ENCODE measurements around the gene EIF4G1.

Gene EIF4G1

DNA sequence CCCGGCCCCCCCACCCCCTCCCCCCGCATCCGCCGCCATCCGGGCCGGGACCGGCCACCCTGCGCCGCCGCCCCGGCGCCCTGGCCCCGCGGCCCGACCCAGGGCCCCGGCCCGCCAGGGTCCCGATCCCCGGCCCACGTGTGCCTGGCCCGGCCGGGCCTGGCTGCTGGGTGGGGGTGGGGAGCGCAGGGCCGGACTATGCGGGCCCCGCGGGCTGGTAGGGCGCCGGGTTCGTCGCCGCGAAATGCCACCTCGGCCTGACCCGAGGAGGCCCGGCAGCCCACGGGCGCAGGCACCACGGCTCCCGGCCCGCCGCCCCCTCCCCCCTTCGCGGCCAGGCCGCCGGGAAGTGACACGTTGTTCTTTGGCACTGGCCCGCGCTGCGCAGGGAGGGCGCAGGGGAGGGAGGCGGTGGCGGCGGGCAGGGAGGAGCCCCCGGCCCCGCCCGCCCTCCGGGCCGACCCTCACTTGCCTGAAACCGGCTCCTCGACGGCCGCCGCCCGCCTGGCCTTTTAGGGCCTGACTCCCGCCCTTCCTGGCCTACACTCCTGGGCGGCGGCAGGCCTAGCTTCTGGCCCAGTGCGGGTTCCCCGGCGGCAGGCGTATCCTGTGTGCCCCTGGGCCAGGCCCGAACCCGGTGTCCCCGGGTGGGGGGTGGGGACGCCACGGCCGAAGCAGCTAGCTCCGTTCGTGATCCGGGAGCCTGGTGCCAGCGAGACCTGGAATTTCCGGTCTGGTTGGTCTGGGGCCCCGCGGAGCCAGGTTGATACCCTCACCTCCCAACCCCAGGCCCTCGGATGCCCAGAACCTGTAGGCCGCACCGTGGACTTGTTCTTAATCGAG, 515 bp downstream of the EIF4G1 start:
- H3K27ac Mint-ChIP-seq, result peak overlapping the region; percentile 77 to 93
- DNase-seq (peak; percentile 68 to 74 (median 73)), ATAC-seq (replicated peaks) (peak; percentile 71)
- peaks cover 46% of the 10 kb centered on the region for H3K36me3 Mint-ChIP-seq (ENCODE audit: insufficient read depth)
- no peaks in the 10 kb centered on the region for H3K9me3 Mint-ChIP-seq
- peaks cover 31 to 38% of the 10 kb centered on the region in 2 donors for H3K4me1 Mint-ChIP-seq (ENCODE audit: low read depth in 2 of 2)
- no peaks in the 10 kb centered on the region for H3K27me3 Mint-ChIP-seq
- H3K4me3 Mint-ChIP-seq, result peak overlapping the region; percentile 75 to 81

DNA sequence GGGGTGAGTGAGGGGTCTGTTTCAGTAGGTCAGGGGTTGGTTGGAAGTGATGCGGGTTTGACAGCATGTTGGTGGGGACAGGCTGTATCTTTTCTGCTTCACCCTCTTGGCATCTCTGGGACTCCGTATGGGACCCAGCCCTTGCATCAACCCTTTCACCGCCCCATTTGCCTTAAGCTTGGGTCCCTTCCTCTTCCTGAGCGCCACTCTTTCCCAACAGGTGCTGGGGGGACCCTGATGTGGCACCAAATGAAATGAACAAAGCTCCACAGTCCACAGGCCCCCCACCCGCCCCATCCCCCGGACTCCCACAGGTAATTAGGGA, 1.1 kb downstream of the EIF4G1 start:
- H3K4me1 Mint-ChIP-seq (ENCODE audit: low read depth in 2 of 2), result peaks cover 31 to 38% of the 10 kb centered on the region in 2 donors
- no peak for ATAC-seq (replicated peaks)
- H3K36me3 Mint-ChIP-seq (ENCODE audit: insufficient read depth), result peaks cover 45% of the 10 kb centered on the region
- peak overlapping the region; percentile 63 to 71 for H3K4me3 Mint-ChIP-seq
- no peak for DNase-seq
- peak overlapping the region; percentile 77 to 93 for H3K27ac Mint-ChIP-seq
- H3K9me3 Mint-ChIP-seq, result no peaks in the 10 kb centered on the region
- no peaks in the 10 kb centered on the region for H3K27me3 Mint-ChIP-seq

DNA sequence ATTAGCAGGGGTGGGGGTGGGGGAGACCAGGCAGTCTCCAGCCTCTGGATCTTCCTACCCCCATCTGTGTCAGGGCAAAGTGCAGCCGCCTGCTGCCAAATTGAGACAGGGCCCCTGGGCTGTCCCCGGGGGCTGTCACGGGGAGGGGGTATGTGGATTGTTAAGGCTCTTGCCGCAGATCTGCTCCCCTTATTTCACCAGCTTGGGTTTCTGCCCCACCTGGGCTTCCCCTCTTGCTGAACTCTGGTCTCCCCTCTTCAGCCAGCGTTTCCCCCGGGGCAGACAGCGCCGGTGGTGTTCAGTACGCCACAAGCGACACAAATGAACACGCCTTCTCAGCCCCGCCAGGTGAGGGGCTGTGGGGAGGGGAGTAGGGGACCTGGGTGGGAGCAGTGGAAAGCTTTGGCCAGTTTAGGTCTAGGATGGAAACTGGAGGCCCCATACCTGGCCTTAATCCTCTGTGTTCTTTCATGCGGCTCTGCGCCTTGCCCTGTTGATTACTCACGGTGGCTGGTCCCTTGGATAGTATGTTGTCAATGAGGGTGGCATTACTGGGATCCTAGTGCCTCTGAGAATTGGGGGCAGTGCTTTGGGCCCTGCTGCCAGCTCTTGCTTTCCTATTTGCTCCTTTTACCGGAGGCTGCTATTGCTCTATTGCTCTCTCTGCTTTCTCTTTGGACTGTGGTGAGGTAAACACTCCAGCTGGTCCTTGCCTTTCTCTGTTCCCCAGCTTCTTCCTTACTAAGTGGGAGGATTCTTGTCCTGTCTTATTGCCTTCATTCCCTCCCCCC, 1.7 kb downstream of the EIF4G1 start:
- H3K36me3 Mint-ChIP-seq (ENCODE audit: insufficient read depth), result peaks cover 50% of the 10 kb centered on the region
- peaks cover 31 to 38% of the 10 kb centered on the region in 2 donors for H3K4me1 Mint-ChIP-seq (ENCODE audit: low read depth in 2 of 2)
- H3K9me3 Mint-ChIP-seq, result no peaks in the 10 kb centered on the region
- no peak for ATAC-seq (replicated peaks)
- peak in 1 of 3 experiments; percentile 23 for DNase-seq
- peak overlapping the region; percentile 77 to 93 for H3K27ac Mint-ChIP-seq
- no peaks in the 10 kb centered on the region for H3K27me3 Mint-ChIP-seq
- H3K4me3 Mint-ChIP-seq, result peak overlapping the region; percentile 63 to 71

DNA sequence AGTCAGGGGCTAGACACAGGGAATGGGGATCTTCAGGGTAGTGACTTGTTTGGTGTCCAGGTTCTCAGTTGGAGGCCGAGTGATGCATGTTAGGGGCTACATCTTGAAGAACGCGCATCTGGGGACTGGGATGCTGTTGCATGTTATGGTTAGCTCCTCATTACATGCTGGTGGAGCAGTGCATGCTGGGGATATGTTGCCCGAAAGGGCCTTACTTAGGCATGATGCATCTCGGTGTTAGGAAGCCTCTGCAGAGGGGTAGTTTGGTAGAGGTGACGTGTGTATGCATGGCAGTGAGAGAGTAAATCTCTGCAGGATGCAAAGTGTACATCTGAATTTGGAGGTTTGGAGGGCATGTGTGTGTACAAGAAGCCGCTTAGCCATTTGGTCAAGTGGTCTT, 2.4 kb downstream of the EIF4G1 start:
- Mint-ChIP-seq H3K4me3 (peak overlapping the region; percentile 63 to 71), H3K36me3 (ENCODE audit: insufficient read depth) (peaks cover 56% of the 10 kb centered on the region), H3K4me1 (ENCODE audit: low read depth in 2 of 2) (peaks cover 34 to 38% of the 10 kb centered on the region in 2 donors), H3K27ac (peak overlapping the region; percentile 77 to 93), H3K9me3 (no peaks in the 10 kb centered on the region), H3K27me3 (no peaks in the 10 kb centered on the region)
- no peak for ATAC-seq (replicated peaks)
- no peak for DNase-seq

DNA sequence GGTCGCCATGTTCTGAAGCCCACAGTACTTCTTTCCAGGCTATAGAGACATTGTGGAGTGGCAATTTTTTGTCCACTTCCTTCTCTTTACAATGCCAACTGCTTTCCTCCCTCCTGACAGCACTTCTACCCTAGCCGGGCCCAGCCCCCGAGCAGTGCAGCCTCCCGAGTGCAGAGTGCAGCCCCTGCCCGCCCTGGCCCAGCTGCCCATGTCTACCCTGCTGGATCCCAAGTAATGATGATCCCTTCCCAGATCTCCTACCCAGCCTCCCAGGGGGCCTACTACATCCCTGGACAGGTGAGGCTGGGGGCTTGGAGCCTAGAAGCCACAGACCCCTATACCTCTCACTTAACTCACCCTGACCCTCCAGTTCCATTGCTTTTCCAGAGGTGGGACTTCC, 2.8 kb downstream of the EIF4G1 start:
- peaks cover 34 to 38% of the 10 kb centered on the region in 2 donors for H3K4me1 Mint-ChIP-seq (ENCODE audit: low read depth in 2 of 2)
- H3K27ac Mint-ChIP-seq, result peak overlapping the region; percentile 20 to 93
- no peaks in the 10 kb centered on the region for H3K27me3 Mint-ChIP-seq
- no peaks in the 10 kb centered on the region for H3K9me3 Mint-ChIP-seq
- peak overlapping the region in 1 of 2 donors; percentile 71 for H3K4me3 Mint-ChIP-seq
- ATAC-seq (replicated peaks) (no peak), DNase-seq (no peak)
- peaks cover 60% of the 10 kb centered on the region for H3K36me3 Mint-ChIP-seq (ENCODE audit: insufficient read depth)

DNA sequence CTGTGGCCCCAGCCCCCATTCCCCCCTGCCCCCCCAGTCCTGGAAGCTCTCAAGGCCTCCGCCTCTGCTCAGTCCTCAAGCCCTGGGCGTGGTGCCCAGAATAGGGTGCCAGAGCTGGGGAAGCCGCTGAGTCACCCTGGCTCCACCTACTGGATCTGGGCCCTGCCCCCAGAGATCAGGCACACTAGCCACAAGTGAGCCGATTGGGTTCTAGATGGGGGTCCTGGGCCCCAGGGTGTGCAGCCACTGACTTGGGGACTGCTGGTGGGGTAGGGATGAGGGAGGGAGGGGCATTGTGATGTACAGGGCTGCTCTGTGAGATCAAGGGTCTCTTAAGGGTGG, 5.7 kb downstream of the EIF4G1 start:
- no peak for DNase-seq
- Mint-ChIP-seq H3K4me3 (no peak overlapping the region), H3K27ac (no peak overlapping the region), H3K4me1 (ENCODE audit: low read depth in 2 of 2) (peaks cover 36 to 37% of the 10 kb centered on the region in 2 donors), H3K36me3 (ENCODE audit: insufficient read depth) (peaks cover 74% of the 10 kb centered on the region), H3K9me3 (no peaks in the 10 kb centered on the region), H3K27me3 (no peaks in the 10 kb centered on the region)
- no peak for ATAC-seq (replicated peaks)

DNA sequence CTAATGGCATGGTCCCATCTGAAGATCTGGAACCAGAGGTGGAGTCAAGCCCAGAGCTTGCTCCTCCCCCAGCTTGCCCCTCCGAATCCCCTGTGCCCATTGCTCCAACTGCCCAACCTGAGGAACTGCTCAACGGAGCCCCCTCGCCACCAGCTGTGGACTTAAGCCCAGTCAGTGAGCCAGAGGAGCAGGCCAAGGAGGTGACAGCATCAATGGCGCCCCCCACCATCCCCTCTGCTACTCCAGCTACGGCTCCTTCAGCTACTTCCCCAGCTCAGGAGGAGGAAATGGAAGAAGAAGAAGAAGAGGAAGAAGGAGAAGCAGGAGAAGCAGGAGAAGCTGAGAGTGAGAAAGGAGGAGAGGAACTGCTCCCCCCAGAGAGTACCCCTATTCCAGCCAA, 7.3 kb downstream of the EIF4G1 start:
- peak overlapping the region in 1 of 2 donors; percentile 57 for H3K27ac Mint-ChIP-seq
- peaks cover 75% of the 10 kb centered on the region for H3K36me3 Mint-ChIP-seq (ENCODE audit: insufficient read depth)
- no peak for DNase-seq
- ATAC-seq (replicated peaks), result no peak
- H3K27me3 Mint-ChIP-seq, result no peaks in the 10 kb centered on the region
- no peak overlapping the region for H3K4me3 Mint-ChIP-seq
- H3K9me3 Mint-ChIP-seq, result no peaks in the 10 kb centered on the region
- H3K4me1 Mint-ChIP-seq (ENCODE audit: low read depth in 2 of 2), result peaks cover 25 to 28% of the 10 kb centered on the region in 2 donors

DNA sequence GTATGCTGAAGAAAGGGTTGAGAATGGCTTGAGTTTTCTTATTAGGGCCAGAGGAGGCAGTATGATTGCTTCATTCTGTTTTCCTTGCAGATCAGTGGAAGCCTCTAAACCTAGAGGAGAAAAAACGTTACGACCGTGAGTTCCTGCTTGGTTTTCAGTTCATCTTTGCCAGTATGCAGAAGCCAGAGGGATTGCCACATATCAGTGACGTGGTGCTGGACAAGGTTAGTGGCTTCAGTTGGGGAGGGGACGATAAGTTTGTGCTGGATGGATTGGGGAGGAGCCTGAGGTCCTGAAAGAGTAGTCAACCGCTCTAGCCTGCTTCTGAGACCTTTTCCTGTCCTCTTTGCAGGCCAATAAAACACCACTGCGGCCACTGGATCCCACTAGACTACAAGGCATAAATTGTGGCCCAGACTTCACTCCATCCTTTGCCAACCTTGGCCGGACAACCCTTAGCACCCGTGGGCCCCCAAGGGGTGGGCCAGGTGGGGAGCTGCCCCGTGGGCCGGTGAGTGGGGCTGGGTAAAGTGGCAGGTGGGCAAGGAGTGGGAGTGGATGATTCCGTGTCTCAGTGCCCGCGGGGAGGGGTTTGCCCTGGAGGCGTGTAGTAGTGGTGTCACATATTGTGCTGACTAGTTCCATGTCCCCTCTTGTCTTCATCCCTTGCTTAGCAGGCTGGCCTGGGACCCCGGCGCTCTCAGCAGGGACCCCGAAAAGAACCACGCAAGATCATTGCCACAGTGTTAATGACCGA, 8.5 kb downstream of the EIF4G1 start:
- peak overlapping the region in 1 of 2 donors; percentile 8 for H3K27ac Mint-ChIP-seq
- peaks cover 14 to 16% of the 10 kb centered on the region in 2 donors for H3K4me1 Mint-ChIP-seq (ENCODE audit: low read depth in 2 of 2)
- ATAC-seq (replicated peaks) (no peak), DNase-seq (no peak)
- no peaks in the 10 kb centered on the region for H3K9me3 Mint-ChIP-seq
- no peaks in the 10 kb centered on the region for H3K27me3 Mint-ChIP-seq
- no peak overlapping the region for H3K4me3 Mint-ChIP-seq
- H3K36me3 Mint-ChIP-seq (ENCODE audit: insufficient read depth), result peaks cover 81% of the 10 kb centered on the region

DNA sequence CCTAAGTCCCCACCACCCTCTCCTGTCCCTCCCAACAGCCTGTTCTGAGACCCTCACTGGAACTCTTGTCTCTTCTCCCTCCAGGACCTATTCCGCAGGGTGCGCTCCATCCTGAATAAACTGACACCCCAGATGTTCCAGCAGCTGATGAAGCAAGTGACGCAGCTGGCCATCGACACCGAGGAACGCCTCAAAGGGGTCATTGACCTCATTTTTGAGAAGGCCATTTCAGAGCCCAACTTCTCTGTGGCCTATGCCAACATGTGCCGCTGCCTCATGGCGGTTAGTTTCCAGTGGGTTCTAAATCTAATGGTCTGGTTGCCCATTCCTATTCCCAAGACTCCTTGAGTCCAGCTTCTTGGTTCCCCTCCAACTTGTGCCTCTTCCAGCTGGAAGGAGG, 9.3 kb downstream of the EIF4G1 start:
- Mint-ChIP-seq H3K36me3 (ENCODE audit: insufficient read depth) (peaks cover 86% of the 10 kb centered on the region), H3K9me3 (no peaks in the 10 kb centered on the region), H3K4me1 (ENCODE audit: low read depth in 2 of 2) (peaks cover 12 to 16% of the 10 kb centered on the region in 2 donors), H3K4me3 (no peak overlapping the region), H3K27me3 (no peaks in the 10 kb centered on the region), H3K27ac (peak overlapping the region; percentile 8 to 49)
- no peak for ATAC-seq (replicated peaks)
- no peak for DNase-seq

DNA sequence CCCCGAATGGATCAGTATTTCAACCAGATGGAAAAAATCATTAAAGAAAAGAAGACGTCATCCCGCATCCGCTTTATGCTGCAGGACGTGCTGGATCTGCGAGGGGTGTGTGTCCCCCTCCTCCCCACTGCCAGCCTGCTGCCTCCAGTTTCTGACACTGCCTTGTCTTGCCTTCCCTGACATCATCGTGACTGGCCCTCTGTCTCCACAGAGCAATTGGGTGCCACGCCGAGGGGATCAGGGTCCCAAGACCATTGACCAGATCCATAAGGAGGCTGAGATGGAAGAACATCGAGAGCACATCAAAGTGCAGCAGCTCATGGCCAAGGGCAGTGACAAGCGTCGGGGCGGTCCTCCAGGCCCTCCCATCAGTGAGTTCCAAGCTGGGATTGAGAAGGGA, 10.9 kb downstream of the EIF4G1 start:
- no peak overlapping the region for H3K4me3 Mint-ChIP-seq
- ATAC-seq (replicated peaks) (no peak), DNase-seq (no peak)
- H3K27ac Mint-ChIP-seq, result peak overlapping the region in 1 of 2 donors; percentile 30
- H3K4me1 Mint-ChIP-seq (ENCODE audit: low read depth in 2 of 2), result peaks cover 3 to 13% of the 10 kb centered on the region in 2 donors
- H3K9me3 Mint-ChIP-seq, result no peaks in the 10 kb centered on the region
- peaks cover 93% of the 10 kb centered on the region for H3K36me3 Mint-ChIP-seq (ENCODE audit: insufficient read depth)
- no peaks in the 10 kb centered on the region for H3K27me3 Mint-ChIP-seq

DNA sequence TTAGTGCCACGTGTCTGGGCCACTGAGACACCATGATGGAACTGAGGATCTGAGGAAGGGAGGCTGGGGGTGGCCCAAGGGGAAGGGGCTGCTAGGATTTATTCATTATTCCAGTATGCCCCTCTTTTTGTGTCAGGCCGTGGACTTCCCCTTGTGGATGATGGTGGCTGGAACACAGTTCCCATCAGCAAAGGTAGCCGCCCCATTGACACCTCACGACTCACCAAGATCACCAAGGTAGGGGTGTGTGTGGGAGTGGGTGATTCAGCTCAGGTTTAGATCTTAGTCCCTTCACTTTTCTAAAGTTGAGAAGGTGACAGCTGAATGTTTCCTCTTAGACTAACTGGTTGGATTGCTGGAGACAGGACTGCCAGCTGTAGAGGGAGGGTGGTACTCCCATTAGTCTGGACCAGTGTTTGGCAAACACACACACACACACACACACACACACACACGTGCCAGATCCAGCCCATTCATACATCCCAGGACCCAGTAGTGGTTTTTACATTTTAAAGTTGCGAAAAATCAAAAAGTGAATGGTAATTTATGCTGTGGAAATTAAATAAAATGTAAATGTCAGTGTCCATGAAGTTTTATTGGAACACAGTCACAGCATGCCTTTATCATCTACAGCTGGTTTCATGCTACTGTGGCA, 11.4 kb downstream of the EIF4G1 start:
- DNase-seq (no peak), ATAC-seq (replicated peaks) (no peak)
- Mint-ChIP-seq H3K36me3 (ENCODE audit: insufficient read depth) (peaks cover 92% of the 10 kb centered on the region), H3K4me1 (ENCODE audit: low read depth in 2 of 2) (peaks cover 3 to 13% of the 10 kb centered on the region in 2 donors), H3K4me3 (no peak overlapping the region), H3K27me3 (no peaks in the 10 kb centered on the region), H3K9me3 (no peaks in the 10 kb centered on the region), H3K27ac (no peak overlapping the region)

DNA sequence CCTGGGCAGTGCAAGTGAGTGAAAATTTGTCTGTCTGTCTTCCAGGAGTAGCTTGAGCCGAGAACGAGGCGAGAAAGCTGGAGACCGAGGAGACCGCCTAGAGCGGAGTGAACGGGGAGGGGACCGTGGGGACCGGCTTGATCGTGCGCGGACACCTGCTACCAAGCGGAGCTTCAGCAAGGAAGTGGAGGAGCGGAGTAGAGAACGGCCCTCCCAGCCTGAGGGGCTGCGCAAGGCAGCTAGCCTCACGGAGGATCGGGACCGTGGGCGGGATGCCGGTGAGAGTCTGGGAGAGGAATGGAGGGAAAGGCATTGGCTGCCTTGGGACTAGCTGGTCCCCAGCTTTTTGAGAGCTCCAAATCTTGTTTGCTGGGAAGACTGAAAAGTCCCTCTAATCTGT, 12.8 kb downstream of the EIF4G1 start:
- no peak overlapping the region for H3K27ac Mint-ChIP-seq
- DNase-seq (no peak), ATAC-seq (replicated peaks) (no peak)
- H3K36me3 Mint-ChIP-seq (ENCODE audit: insufficient read depth), result peaks cover 88% of the 10 kb centered on the region
- peaks cover 8 to 10% of the 10 kb centered on the region in 2 donors for H3K4me1 Mint-ChIP-seq (ENCODE audit: low read depth in 2 of 2)
- no peak overlapping the region for H3K4me3 Mint-ChIP-seq
- H3K9me3 Mint-ChIP-seq, result no peaks in the 10 kb centered on the region
- H3K27me3 Mint-ChIP-seq, result no peaks in the 10 kb centered on the region

DNA sequence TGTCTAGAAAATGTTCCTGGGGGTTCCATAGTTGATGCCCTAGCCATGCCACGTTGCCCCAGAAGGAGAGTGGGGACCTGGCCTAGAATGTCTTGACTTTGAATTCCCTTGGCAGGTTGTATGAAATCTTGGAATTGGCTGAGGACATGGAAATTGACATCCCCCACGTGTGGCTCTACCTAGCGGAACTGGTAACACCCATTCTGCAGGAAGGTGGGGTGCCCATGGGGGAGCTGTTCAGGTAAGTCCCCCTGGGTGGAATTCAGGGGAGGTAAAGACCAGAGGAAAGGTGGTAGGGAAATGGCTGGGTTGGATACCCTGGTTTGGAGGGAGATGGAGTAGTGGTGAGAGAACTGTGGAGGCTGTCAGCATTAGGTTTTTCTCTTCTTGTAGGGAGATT, 14.1 kb downstream of the EIF4G1 start:
- Mint-ChIP-seq H3K36me3 (ENCODE audit: insufficient read depth) (peaks cover 90% of the 10 kb centered on the region), H3K9me3 (no peaks in the 10 kb centered on the region), H3K27ac (peak overlapping the region in 1 of 2 donors; percentile 0), H3K27me3 (no peaks in the 10 kb centered on the region), H3K4me3 (peak overlapping the region in 1 of 2 donors; percentile 8), H3K4me1 (ENCODE audit: low read depth in 2 of 2) (peaks cover 9 to 10% of the 10 kb centered on the region in 2 donors)
- no peak for DNase-seq
- ATAC-seq (replicated peaks), result no peak

Measured in effector memory CD8-positive, alpha-beta T cell (primary cell).